Epidermal melanocyte (primary cell): ENCODE measurements around the gene CFAP92.
"Not testable (repeated sequence)": the region's sequence is repeated elsewhere in the genome, so short reads cannot be mapped to it uniquely, and the experiment has no call there.

Source experiments
- DNase-seq: peaks from one replicate; pipeline ENCODE4 v3.0.0; 2011; ENCODE audit warnings: low spot score; ENCODE audit not compliant: insufficient read length

Gene CFAP92

DNA sequence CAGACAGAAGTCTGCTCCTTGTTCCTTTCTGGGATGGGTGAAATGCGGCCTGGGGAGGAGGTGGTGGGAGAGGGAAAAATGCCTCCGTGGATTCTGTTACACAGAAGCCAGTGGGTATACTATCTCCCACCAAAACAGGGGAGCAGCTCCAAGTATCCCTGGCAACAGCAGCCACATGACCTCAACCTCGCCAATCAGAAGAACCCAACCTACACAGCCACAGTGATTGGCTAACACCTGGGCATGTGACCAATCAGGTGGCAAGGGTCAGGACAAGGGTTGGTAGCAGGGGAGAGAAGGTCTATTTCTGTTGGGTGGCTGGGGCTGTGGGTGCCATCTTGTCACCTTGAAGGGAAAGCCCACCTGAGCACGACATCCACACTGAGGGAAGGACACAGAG, 123.5 kb downstream of the CFAP92 start:
- no peak for DNase-seq

DNA sequence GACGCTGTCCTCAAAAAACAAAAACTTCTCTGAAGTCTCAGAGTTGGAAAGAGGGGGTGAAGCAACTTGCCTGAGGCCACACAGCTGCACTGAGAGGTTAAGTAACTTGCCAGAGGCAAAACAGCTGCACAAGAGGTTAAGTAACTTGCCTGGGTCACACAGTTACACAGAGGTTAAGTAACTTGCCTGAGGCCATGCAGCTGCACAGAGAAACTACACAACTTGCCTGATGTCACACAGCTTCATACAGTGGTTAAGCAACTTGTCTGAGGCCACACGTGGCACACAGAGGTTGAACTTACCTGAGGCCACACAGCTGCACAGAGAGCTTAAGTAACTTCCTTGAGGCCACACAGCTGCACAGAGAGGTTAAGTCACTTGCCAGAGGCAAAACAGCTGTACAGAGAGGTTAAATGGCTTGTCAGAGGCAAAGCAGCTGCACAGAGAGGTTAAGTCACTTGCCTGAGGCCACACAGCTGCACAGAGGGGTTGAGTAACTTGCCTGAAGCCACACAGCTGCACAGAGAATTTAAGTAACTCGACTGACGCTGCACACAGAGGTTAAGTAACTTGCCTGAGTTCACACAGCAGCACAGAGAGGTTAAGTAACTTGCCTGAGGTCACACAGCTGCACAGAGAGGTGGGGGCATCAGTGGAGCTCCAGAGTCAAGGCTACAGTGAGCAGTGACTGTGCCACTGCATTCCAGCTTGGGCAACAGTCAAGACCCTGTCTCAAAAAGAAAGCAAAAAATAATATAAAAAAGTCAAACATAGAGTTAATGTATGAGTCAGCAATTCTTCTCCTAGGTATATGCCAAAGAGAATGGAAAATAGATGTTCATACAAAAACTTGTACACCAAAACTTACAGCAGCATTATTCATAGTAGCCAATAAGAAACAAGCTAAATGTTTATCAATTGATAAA, 126.4 kb downstream of the CFAP92 start:
- DNase-seq, result no peak

DNA sequence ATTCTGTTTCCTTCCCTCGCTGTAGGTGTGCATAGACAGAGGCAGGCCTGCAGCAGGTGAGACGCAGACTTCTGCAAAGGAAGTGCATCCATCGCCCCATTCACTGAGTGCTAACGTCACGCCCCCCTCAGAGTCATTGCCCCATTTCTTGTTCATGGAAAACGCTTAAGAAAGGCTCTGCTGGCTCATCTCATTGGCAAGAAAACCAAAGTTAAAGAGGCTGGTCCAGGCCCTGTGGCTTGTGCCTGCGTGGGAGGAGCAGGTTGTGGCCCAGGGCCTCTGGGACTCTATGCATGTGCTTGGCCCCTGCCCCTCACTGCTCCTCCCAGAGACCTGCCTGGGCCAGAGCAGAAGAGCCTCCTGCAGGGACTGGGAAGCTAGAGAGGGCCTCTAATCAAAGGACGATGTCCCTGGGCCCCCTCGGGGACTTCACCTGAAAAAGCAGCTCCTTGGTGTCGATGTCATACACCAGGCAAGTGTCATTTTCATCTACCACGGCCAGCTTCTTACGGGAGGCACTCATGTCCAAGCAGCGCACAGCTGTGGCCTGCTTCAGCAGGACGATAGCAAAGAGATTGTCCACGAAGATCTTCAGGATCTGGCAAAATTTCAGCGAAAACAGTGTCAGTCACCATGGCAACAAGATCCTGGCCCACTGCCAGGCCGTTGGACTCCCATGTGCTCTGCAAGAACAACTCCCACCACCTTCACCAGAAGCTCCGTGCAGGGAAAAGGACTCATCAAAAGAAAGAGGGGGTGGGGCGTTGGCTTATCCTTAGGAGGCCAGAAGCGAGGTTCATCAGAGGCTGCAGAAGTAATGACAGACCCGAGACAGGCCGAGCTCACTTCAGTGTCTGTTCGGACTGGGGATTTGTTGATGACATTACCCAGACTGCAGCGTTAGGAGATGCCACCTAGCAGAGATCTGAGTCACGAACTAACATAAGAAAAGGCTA, 128.7 kb downstream of the CFAP92 start:
- not testable (repeated sequence) for DNase-seq

DNA sequence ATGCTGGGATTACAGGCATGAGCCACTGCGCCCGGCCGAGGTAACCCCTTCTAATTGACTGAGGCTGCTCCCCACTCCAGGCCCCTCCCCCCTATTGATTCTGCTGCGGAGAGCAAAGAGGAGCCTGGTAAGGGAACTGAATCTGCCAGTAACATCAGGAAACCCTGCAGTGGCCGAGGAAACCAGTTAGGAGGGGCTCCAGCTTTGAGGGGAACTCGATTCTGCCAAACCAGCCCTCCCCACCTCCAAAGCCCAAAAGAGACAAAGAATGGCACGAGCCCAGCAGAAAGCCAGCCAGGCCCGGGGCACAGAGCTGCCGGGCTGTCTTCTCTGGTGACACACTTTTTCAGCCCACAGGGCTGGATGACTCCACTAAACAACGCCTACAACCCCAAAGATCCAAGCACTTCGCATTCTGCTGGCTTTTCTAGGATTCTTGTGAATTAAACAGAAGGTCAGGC, 129.5 kb downstream of the CFAP92 start:
- no peak for DNase-seq

DNA sequence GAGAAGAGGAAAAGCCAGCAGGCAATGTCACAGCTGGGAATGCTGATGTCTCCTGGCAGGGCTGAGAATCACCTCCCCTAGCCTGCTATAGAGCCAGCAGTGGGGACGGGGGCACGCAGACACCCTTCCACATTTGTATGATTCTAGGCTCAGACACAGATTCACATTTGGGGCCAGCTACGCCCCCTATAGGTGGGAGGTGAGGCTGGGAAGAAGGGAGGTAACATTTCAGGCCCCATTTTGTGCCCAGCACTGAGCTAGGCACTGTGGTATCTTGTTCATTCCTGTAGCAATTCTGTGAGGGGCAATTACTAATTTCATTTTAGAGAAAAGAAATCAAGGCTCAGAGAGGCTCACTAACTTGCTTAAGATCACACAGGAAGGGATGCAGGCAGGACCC, 130.3 kb downstream of the CFAP92 start:
- DNase-seq, result no peak

DNA sequence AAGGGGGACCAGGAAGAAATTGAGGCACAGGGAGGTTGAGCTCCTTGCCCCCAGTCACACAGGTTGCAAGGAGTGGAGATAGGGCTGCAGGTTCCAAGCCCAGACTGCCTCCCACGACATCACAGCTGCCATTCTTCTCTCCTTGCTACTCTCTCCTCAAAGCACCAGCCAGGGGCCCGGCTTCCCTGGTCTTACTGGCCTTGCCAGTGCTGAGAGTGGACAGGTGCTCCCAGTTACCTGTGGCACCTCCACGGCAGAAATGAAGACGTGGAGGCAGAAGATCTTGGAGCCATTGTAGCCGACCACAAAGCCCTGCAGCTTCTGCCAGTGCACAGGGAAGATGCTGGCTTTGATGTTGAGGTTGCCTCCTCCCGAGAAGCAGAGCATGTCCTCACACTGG, 132.4 kb downstream of the CFAP92 start:
- no peak for DNase-seq
